HL-60 (cell line): ENCODE data around the gene SLC10A7.

Source experiments
- POLR2AphosphoS5 ChIP-seq: IDR thresholded peaks from 2 replicates; pipeline ENCODE4 v1.6.1; 2012; ENCODE audit warnings: low read depth
- TF ChIP-seq, protein P1 (sequence below): IDR thresholded peaks from one replicate; pipeline ENCODE4 v1.5.1; 2011; ENCODE audit warnings: low read length, control low read depth, inconsistent platforms; ENCODE audit not compliant: insufficient read depth
- TF ChIP-seq, protein P2 (sequence below): IDR thresholded peaks from 2 replicates; pipeline ENCODE4 v1.6.1; 2012; ENCODE audit warnings: low read depth; ENCODE audit not compliant: insufficient replicate concordance

DNA sequence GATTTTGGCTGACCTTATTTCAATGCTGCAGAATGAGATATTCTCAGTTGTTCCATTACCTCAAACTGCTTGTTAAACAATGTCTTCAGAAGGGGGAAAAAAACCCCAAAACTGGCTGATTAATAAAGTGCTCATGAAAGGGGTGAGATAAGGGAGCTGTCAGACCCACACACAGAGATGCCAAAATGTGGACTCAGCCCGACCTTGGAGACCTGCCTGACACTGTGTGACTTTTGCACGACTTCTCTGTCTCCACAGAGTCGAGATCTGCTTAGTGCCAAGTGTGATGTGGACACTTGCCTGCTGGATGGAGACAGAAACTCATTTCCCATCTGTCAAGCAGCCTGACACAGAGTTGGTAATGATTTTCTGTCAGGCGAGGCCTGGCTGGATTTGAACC lies 275.9 kb downstream of the SLC10A7 start:
- TF ChIP-seq, protein P1, sequence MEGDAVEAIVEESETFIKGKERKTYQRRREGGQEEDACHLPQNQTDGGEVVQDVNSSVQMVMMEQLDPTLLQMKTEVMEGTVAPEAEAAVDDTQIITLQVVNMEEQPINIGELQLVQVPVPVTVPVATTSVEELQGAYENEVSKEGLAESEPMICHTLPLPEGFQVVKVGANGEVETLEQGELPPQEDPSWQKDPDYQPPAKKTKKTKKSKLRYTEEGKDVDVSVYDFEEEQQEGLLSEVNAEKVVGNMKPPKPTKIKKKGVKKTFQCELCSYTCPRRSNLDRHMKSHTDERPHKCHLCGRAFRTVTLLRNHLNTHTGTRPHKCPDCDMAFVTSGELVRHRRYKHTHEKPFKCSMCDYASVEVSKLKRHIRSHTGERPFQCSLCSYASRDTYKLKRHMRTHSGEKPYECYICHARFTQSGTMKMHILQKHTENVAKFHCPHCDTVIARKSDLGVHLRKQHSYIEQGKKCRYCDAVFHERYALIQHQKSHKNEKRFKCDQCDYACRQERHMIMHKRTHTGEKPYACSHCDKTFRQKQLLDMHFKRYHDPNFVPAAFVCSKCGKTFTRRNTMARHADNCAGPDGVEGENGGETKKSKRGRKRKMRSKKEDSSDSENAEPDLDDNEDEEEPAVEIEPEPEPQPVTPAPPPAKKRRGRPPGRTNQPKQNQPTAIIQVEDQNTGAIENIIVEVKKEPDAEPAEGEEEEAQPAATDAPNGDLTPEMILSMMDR, result no peak
- TF ChIP-seq POLR2AphosphoS5, result no peak
- TF ChIP-seq, protein P2, sequence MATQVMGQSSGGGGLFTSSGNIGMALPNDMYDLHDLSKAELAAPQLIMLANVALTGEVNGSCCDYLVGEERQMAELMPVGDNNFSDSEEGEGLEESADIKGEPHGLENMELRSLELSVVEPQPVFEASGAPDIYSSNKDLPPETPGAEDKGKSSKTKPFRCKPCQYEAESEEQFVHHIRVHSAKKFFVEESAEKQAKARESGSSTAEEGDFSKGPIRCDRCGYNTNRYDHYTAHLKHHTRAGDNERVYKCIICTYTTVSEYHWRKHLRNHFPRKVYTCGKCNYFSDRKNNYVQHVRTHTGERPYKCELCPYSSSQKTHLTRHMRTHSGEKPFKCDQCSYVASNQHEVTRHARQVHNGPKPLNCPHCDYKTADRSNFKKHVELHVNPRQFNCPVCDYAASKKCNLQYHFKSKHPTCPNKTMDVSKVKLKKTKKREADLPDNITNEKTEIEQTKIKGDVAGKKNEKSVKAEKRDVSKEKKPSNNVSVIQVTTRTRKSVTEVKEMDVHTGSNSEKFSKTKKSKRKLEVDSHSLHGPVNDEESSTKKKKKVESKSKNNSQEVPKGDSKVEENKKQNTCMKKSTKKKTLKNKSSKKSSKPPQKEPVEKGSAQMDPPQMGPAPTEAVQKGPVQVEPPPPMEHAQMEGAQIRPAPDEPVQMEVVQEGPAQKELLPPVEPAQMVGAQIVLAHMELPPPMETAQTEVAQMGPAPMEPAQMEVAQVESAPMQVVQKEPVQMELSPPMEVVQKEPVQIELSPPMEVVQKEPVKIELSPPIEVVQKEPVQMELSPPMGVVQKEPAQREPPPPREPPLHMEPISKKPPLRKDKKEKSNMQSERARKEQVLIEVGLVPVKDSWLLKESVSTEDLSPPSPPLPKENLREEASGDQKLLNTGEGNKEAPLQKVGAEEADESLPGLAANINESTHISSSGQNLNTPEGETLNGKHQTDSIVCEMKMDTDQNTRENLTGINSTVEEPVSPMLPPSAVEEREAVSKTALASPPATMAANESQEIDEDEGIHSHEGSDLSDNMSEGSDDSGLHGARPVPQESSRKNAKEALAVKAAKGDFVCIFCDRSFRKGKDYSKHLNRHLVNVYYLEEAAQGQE, result no peak
